Measurements from ENCODE around the gene BTN2A1. TPM values are rescaled to one million over a fixed set of nuclear protein-coding genes. Genes with fewer than 3 reads are reported as not detected.

The BTN2A1 gene
- total RNA-seq = 10 to 100 TPM; 29.0 to 54.6 (median 37.2) TPM
- 10 to 100 TPM in 1 of 2 donors, 1 to 10 TPM in 1; 9.7 to 13.1 TPM for polyA plus RNA-seq
- total RNA-seq = 70.4 reads per million, percentile 78 among the genes with 10 or more reads in this experiment

- H3K4me1 Mint-ChIP-seq = peaks cover 43 to 75% (median 60%) of the 10 kb centered on the region in 7 donors
- intact Hi-C loops (cut with micrococcal nuclease) = loop anchor here (1.0 to 5.0 kb wide), 13 partner anchors 15 to 91 kb away; partner anchors contain the start of genes BTN3A1 (in 2 of the 2), BTN3A3 (in 2 of the 2), BTN1A1 (in 1 of the 2) and BTN2A2 (in 1 of the 2)
- H3K36me3 ChIP-seq (ENCODE audit: control insufficient read depth in 2 of 3, insufficient read depth in 3 of 3, low read length in 3 of 3) = peaks cover 4 to 29% (median 26%) of the 10 kb centered on the region in 3 experiments
- ATAC-seq (peak; percentile 99), DNase-seq (peak in 8 of 9 donors; percentile 59 to 86 (median 78))
- H3K27ac ChIP-seq (ENCODE audit: low read depth, low read length) = peak within 1 kb of the TSS; percentile 81
- ChIA-PET POLR2A (interaction anchor here (0.5 to 1.6 kb wide), 5 partner anchors 8 to 1428 kb away, joined by 3 to 5 read pairs (median 3); a partner anchor contains a TSS), CTCF (no interaction called here)
- H3K27me3 Mint-ChIP-seq = no peaks in the 10 kb centered on the region
- peak within 1 kb of the TSS; percentile 89 to 99 (median 94) for H3K27ac Mint-ChIP-seq
- H3K36me3 Mint-ChIP-seq = peaks cover 10 to 39% (median 32%) of the 10 kb centered on the region in 5 donors
- H3K9me3 Mint-ChIP-seq = no peaks in the 10 kb centered on the region
- H3K9me3 ChIP-seq (ENCODE audit: control insufficient read depth in 2 of 3, low read length in 3 of 3) = no peaks in the 10 kb centered on the region
- H3K27me3 ChIP-seq (ENCODE audit: control insufficient read depth in 2 of 2, insufficient read depth in 2 of 2, low read length in 2 of 2) = no peaks in the 10 kb centered on the region
- H3K4me1 ChIP-seq (ENCODE audit: control insufficient read depth in 2 of 2, insufficient read depth in 2 of 2, low read length in 2 of 2) = peaks cover 27 to 38% of the 10 kb centered on the region in 2 donors
- peak within 1 kb of the TSS; percentile 93 for H3K4me3 ChIP-seq (ENCODE audit: low read length)
- peak within 1 kb of the TSS; percentile 90 to 100 (median 98) for H3K4me3 Mint-ChIP-seq
These were observed at the start of gene BTN2A1 for GRCh38 chr6:26457806-26458688. Gene BTN2A1 (plus strand): TSS chr6:26457955. CDS start chr6:26458637, 682 bp downstream.

DNA sequence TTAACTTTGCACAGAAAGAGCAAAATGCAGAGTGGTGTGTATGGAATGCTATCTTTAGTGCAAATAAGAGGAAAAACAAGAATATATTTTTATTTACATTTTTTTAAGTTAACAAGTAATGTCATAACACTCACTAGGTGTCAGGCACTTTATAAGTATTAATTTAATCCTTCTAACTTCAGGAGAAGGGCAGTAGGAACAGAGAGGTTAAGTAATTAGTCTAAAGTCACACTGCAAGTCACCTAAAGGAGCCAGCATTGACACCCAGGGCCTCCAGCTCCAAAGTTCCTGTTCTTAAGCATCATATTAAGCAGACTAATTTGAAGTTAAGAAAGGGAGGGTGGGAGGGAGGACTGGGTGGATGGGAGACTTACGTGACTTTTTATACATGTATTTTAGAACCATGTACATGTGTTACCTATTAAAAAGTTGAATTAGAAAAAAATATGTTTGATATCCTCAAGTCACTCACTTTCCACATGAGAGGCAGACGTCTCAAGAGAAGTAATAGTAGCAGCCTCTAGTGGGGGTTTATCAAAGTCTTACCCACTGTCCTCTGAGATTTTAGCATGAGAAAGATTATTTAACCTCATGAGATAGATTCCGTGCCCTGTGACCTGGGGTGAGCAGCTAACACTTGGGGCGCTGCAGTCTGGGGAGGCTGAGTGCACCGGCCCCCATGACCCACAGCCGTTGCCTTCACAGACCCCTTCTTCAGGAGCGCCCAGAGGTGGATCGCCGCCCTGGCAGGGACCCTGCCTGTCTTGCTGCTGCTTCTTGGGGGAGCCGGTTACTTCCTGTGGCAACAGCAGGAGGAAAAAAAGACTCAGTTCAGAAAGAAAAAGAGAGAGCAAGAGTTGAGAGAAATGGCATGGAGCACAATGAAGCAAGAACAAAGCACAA is 48.7 kb upstream of the BTN2A1 start:
- Mint-ChIP-seq H3K4me3 (no peak overlapping the region), H3K9me3 (no peaks in the 10 kb centered on the region), H3K36me3 (peaks cover 9 to 90% (median 69%) of the 10 kb centered on the region in 5 donors), H3K27ac (peak overlapping the region in 5 of 9 donors; percentile 41 to 99 (median 71)), H3K4me1 (peaks cover 37 to 62% (median 49%) of the 10 kb centered on the region in 7 donors), H3K27me3 (no peaks in the 10 kb centered on the region)
- Histone ChIP-seq H3K4me3 (ENCODE audit: low read length) (no peak overlapping the region), H3K27me3 (ENCODE audit: control insufficient read depth in 2 of 2, insufficient read depth in 2 of 2, low read length in 2 of 2) (no peaks in the 10 kb centered on the region), H3K27ac (ENCODE audit: low read depth, low read length) (peak overlapping the region; percentile 14), H3K4me1 (ENCODE audit: control insufficient read depth in 2 of 2, insufficient read depth in 2 of 2, low read length in 2 of 2) (peaks cover 36 to 38% of the 10 kb centered on the region in 2 donors), H3K9me3 (ENCODE audit: control insufficient read depth in 2 of 3, low read length in 3 of 3) (no peaks in the 10 kb centered on the region), H3K36me3 (ENCODE audit: control insufficient read depth in 2 of 3, insufficient read depth in 3 of 3, low read length in 3 of 3) (peaks cover 34 to 77% (median 38%) of the 10 kb centered on the region in 3 experiments)
- no peak for ATAC-seq
- ChIA-PET CTCF (interaction anchor here (0.6 kb wide), 1 partner anchor 67 kb away, joined by 3 read pairs; no protein-coding TSS in a partner anchor), POLR2A (interaction anchor here (0.6 to 0.7 kb wide), 3 partner anchors 124 to 1392 kb away, joined by 3 to 4 read pairs (median 3); a partner anchor contains a TSS)
- intact Hi-C loops (cut with micrococcal nuclease) = loop anchor here (2.0 to 10.0 kb wide), 2 partner anchors 18 to 116 kb away; no protein-coding TSS in a partner anchor
- no peak for DNase-seq

GRCh38 chr6:26411751-26412150 is 46.0 kb upstream of the BTN2A1 start:
- Histone ChIP-seq H3K36me3 (ENCODE audit: control insufficient read depth in 2 of 3, insufficient read depth in 3 of 3, low read length in 3 of 3) (peaks cover 32 to 67% (median 34%) of the 10 kb centered on the region in 3 experiments), H3K4me3 (ENCODE audit: low read length) (no peak overlapping the region), H3K27me3 (ENCODE audit: control insufficient read depth in 2 of 2, insufficient read depth in 2 of 2, low read length in 2 of 2) (no peaks in the 10 kb centered on the region), H3K4me1 (ENCODE audit: control insufficient read depth in 2 of 2, insufficient read depth in 2 of 2, low read length in 2 of 2) (peaks cover 12 to 18% of the 10 kb centered on the region in 2 donors), H3K27ac (ENCODE audit: low read depth, low read length) (no peak overlapping the region), H3K9me3 (ENCODE audit: control insufficient read depth in 2 of 3, low read length in 3 of 3) (no peaks in the 10 kb centered on the region)
- Mint-ChIP-seq H3K9me3 (peaks cover 0 to 14% (median 0%) of the 10 kb centered on the region in 11 donors), H3K36me3 (peaks cover 4 to 88% (median 73%) of the 10 kb centered on the region in 5 donors), H3K4me3 (no peak overlapping the region), H3K27me3 (no peaks in the 10 kb centered on the region), H3K4me1 (peaks cover 13 to 41% (median 29%) of the 10 kb centered on the region in 7 donors), H3K27ac (peak overlapping the region; percentile 12 to 82 (median 44))
- ChIA-PET CTCF (interaction anchor here (0.6 to 0.8 kb wide), 2 partner anchors 15 to 86 kb away, joined by 3 read pairs; no protein-coding TSS in a partner anchor), POLR2A (no interaction called here)
- intact Hi-C loops (cut with micrococcal nuclease) = no loop called here
- no peak for ATAC-seq
- DNase-seq = no peak

GRCh38 chr6:26412228-26412627 is 45.5 kb upstream of the BTN2A1 start:
- Histone ChIP-seq H3K9me3 (ENCODE audit: control insufficient read depth in 2 of 3, low read length in 3 of 3) (peaks cover 0 to 5% (median 0%) of the 10 kb centered on the region in 3 experiments), H3K4me3 (ENCODE audit: low read length) (no peak overlapping the region), H3K27me3 (ENCODE audit: control insufficient read depth in 2 of 2, insufficient read depth in 2 of 2, low read length in 2 of 2) (no peaks in the 10 kb centered on the region), H3K4me1 (ENCODE audit: control insufficient read depth in 2 of 2, insufficient read depth in 2 of 2, low read length in 2 of 2) (peaks cover 8 to 14% of the 10 kb centered on the region in 2 donors), H3K27ac (ENCODE audit: low read depth, low read length) (no peak overlapping the region), H3K36me3 (ENCODE audit: control insufficient read depth in 2 of 3, insufficient read depth in 3 of 3, low read length in 3 of 3) (peaks cover 27 to 62% (median 29%) of the 10 kb centered on the region in 3 experiments)
- H3K27ac Mint-ChIP-seq = peak overlapping the region; percentile 13 to 82 (median 44)
- ATAC-seq (no peak), DNase-seq (no peak)
- H3K36me3 Mint-ChIP-seq = peaks cover 4 to 86% (median 69%) of the 10 kb centered on the region in 5 donors
- POLR2A ChIA-PET = no interaction called here
- H3K27me3 Mint-ChIP-seq = no peaks in the 10 kb centered on the region
- H3K9me3 Mint-ChIP-seq = peaks cover 0 to 17% (median 3%) of the 10 kb centered on the region in 11 donors
- peaks cover 9 to 36% (median 24%) of the 10 kb centered on the region in 7 donors for H3K4me1 Mint-ChIP-seq
- no peak overlapping the region for H3K4me3 Mint-ChIP-seq
- CTCF ChIA-PET = interaction anchor here (0.6 to 0.8 kb wide), 4 partner anchors 15 to 86 kb away, joined by 3 read pairs; partner anchors contain the start of gene BTN2A2
- intact Hi-C loops (cut with micrococcal nuclease) = no loop called here

DNA sequence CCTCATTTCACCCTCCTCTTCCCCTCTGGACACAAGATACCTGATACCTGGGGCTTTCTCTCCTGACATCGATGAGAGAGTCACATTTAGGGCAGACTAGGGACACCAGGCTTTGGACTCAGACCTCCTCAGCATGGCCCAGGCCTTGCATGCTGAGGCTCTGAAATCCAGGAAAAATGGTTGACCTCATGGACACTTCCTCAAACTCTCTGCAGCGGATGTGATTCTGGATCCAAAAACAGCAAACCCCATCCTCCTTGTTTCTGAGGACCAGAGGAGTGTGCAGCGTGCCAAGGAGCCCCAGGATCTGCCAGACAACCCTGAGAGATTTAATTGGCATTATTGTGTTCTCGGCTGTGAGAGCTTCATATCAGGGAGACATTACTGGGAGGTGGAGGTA is 44.8 kb upstream of the BTN2A1 start:
- no peaks in the 10 kb centered on the region for H3K27me3 ChIP-seq (ENCODE audit: control insufficient read depth in 2 of 2, insufficient read depth in 2 of 2, low read length in 2 of 2)
- ChIA-PET POLR2A (no interaction called here), CTCF (interaction anchor here (0.7 kb wide), 1 partner anchor 78 kb away, joined by 3 read pairs; no protein-coding TSS in a partner anchor)
- Mint-ChIP-seq H3K4me3 (no peak overlapping the region), H3K27me3 (no peaks in the 10 kb centered on the region), H3K27ac (peak overlapping the region in 6 of 9 donors; percentile 46 to 87 (median 67)), H3K4me1 (peaks cover 3 to 29% (median 17%) of the 10 kb centered on the region in 7 donors), H3K9me3 (peaks cover 0 to 21% (median 6%) of the 10 kb centered on the region in 11 donors), H3K36me3 (peaks cover 4 to 82% (median 67%) of the 10 kb centered on the region in 5 donors)
- H3K4me1 ChIP-seq (ENCODE audit: control insufficient read depth in 2 of 2, insufficient read depth in 2 of 2, low read length in 2 of 2) = peaks cover under 1 to 6% of the 10 kb centered on the region in 2 donors
- no peak overlapping the region for H3K4me3 ChIP-seq (ENCODE audit: low read length)
- H3K36me3 ChIP-seq (ENCODE audit: control insufficient read depth in 2 of 3, insufficient read depth in 3 of 3, low read length in 3 of 3) = peaks cover 22 to 55% (median 26%) of the 10 kb centered on the region in 3 experiments
- DNase-seq (no peak), ATAC-seq (no peak)
- intact Hi-C loops (cut with micrococcal nuclease) = no loop called here
- peaks cover 0 to 10% (median 0%) of the 10 kb centered on the region in 3 experiments for H3K9me3 ChIP-seq (ENCODE audit: control insufficient read depth in 2 of 3, low read length in 3 of 3)
- no peak overlapping the region for H3K27ac ChIP-seq (ENCODE audit: low read depth, low read length)

All from naive thymus-derived CD4-positive, alpha-beta T cell (primary cell).